HG03097 (cell line): ENCODE results near the gene DHRS2.
"Not testable (repeated sequence)": the region's sequence is repeated elsewhere in the genome, so short reads cannot be mapped to it uniquely, and the experiment has no call there.

Source experiments
- ATAC-seq: cut with Tn5 transposase; IDR thresholded peaks from one replicate; pipeline ENCODE4 v1.9.1; 2021; ENCODE audit not compliant: unreplicated experiment, low FRiP score

DHRS2 gene

DNA sequence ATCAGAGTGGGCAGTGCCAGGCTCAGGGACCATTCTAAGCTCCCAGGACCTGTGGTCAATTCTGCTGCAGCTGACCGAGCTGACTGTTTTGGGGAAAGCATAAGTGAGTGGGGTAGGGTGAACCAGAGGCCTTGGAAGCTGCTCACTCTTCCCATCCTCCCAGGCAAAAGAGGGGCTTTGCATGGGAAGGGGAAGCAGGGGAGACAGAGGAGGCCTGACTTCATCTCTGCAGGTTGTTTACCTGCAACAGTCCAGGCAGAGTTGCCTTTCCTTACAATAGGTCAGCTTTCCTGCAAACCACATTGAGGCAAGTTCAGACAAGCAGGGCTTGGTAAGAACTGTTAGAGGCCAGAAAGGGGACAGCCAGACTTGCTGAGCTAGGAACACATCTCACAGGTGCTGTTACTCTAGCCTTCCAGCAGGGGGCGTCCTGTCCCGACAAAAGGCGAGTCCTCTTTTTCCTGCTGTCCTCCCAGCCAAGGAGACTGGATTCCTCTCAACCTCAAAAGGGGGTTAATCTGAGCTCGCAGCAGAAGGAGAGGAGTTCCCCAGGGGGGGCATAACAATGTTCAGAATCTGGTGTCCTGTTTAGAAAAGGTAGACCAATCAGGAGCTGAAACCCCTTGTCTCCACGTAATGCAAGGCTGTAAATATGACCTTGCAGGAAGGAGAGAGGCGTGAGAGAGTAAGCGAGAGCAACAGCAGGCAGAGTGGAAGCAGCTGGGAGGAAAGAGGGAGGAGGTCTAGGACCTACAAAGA lies 4.3 kb upstream of the DHRS2 start:
- ATAC-seq: peak; percentile 80

DNA sequence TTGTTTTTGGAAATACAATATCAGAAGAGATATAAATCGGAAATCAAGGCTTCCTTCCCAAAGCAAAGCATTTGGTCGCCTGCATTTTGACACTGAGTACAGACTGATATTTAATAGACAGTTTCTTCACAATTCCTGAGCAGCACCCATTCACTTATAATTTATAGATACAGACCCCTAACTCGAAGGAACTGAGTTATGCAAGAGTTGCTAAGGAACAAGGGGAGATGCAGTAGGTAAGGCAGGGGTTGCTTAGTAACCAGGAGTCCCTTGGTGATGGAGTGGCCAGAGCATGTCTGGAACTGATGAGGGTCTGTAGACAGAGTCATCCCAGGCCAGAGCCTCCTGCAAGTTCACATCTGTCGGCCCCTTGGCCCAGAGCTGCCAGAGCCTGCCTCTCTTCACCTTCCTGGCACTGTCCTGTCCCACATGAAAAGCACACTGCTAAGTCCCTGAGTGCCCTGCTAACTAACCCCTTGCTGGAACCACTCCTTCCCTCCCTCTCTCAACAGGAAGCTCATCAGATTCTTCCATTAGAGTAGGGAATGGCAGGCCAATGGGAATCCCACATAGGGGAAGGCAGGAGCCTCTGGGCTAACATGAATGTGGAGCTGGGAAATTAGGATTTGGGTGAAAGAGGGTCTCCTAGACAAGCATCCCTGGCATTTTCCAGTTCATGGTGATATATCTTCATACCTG lies 3.6 kb upstream of the DHRS2 start:
- ATAC-seq: no peak

DNA sequence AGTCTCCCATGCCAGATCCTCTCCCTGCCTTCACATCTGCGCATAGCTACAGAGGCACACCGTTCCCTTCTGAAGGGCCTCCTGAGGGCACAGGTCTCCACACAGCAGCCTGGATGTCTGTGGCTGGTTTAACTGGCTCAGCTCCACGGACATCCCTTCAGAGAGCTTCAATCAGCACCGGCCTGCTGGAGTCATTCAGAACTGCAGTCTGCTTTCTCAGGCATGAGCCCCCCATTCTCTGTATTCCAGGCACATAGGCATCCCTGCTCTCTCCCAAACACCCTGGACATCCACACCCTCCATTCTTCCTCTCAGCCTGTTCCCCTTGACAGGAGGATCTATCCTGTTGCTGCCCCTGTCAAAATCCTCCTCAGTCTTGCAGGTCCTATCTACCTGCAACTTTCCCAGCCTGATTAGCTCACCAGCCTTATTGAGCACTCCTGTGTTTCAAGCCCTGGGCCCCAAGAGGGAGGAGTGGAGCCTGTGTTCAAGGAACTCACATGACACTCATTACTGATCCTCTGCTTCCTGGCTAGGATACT lies 2.9 kb upstream of the DHRS2 start:
- no peak for ATAC-seq

DNA sequence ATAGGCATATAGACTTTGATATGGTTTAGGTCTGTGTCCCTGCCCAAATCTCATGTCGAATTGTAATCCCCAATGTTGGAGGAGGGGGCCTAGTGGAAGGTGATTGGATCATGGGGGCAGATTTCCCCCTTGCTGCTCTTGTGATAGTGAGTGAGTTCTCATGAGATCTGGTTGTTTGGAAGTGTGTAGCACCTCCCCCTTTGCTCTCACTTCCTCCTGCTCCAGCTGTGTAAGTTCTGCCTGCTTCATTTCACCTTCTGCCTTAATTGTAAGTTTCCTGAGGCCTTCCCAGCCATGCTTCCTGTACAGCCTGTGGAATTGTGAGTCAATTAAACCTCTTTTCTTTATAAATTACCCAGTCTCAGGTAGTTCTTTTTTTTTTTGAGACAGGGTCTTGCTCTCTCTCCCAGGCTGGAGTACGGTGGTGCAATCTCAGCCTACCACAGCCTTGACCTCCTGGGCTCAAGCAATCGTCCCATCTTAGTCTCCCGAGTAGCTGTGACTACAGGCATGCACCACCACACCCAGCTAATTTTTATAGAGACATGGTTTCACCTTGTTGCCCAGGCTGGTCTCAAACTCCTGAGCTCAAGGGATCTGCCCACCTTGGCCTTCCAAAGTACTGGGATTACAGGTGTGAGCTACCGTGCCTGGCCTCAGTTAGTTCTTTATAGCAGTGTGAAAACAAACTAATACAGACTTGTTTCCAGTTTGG lies 1.3 kb upstream of the DHRS2 start:
- ATAC-seq: not testable (repeated sequence)

DNA sequence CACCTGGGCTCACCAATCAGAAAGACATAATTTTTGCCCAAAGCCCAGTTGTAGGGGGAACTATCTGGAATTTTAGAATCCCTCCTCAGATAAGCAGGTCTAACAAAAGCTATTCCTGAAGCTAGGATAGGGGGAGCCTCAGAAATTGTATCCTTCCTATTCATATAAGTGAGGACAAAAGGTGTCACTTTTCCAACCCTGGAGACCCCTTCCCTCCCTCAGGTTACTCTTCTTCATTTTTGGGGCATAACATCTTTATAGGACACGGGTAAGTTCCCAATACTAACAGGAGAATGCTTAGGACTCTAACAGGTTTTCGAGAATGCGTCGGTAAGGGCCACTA lies 1.1 kb downstream of the DHRS2 start:
- not testable (repeated sequence) for ATAC-seq

DNA sequence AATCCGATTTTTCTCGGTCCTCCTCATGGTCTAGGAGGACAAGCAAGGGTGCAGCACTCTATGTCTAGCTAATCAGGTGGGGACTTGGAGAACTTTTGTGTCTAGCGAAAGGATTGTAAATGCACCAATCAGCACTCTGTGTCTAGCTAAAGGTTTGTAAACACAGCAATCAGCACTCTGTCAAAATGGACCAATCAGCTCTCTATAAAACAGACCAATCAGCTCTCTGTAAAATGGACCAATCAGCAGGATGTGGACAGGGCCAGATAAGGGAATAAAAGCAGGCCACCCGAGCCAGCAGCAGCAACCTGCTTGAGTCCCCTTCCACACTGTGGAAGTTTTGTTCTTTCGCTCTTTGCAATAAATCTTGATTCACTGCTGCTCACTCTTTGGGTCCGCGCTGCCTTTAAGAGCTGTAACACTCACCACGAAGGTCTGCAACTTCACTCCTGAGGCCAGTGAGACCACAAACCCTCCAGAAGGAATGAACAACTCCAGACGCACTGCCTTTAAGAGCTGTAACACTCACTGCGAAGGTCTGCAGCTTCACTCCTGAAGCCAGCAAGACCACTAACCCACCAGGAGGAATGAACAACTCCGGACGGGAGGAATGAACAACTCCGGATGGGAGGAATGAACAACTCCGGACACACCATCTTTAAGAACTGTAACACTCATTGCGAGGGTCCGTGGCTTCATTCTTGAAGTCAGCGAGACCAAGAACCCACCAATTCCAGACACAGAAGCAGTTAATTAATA lies 1.7 kb downstream of the DHRS2 start:
- not testable (repeated sequence) for ATAC-seq

DNA sequence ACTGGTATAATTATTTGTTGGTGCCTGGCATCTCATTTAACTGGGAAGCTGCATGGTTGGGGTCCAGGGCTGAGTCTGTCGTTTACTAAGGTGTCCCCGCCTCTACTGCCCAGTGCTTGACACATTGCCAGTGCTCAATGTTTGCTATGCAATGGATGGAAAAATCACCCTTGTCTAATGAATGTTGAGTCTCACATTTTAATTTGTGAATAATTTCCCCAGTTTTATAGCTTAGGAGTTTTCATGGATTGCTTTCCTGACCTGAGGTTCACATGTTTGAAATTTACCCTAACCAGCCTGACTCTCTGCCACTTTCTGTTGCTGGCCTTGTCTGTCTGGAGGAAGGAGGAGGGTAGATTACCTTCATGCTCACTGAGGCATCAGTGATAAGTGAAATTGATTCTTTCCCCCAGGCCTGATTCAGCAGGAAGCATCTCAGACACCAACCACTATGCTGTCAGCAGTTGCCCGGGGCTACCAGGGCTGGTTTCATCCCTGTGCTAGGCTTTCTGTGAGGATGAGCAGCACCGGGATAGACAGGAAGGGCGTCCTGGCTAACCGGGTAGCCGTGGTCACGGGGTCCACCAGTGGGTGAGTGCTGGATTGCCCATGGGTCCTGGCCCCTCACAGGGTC lies 2.4 kb downstream of the DHRS2 start:
- no peak for ATAC-seq

DNA sequence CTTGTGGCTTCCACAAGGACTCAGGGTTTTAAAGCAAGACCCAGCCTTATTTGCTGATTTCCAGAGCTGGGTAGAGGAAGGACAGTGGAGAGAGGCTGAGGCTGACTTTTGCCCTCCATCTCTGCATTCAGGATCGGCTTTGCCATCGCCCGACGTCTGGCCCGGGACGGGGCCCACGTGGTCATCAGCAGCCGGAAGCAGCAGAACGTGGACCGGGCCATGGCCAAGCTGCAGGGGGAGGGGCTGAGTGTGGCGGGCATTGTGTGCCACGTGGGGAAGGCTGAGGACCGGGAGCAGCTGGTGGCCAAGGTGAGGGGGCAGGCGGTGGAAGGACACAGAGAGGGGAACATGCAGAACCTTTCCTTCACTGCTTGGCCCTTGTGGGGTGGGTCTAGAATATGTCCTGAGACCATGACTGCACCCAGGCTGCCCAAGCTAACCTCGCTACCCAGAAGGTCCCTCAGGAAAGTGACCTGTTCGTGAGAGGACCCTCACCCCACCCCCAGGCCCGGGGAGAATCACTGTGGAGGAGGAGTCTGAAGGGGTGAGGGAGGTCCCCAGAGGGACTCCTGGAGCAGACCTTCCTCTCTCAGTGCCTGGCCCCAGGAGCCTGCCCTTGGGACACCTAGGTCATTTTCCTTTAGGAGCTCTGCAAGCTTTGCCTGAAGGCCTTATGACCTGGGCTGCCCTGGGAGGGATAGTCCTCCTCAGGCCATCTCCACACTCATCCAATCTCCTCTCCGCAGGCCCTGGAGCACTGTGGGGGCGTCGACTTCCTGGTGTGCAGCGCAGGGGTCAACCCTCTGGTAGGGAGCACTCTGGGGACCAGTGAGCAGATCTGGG lies 3.1 kb downstream of the DHRS2 start:
- no peak for ATAC-seq

DNA sequence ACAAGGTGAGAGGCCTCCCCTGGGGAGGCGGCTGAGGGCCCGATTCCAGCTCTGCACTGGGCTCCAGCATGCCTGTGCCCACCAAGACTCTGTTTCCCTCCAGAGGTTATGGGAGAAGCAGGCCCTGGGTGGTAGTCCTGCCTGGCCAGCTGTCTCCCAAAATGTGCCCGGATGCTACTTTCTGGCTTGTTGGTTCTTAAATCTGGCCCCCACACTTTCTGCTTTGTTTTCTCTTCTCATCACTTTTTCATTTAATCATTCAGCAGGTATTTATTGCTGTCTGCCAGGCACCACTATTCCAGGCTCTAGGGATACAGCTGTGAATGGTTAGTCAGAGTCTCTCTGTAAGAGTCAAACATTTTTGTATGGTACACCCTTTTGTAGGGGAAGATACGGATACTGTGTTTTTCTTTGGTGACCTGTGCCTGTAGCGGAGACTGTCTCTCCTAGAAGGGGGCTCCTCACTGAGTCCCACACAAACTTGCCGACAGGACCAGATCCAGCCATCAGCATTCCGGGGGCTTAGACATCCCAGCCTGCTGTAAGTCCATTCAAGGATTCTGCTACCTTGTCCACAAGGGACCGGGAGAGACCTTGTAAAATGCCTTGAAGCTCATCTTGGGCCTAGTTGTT lies 3.8 kb downstream of the DHRS2 start:
- no peak for ATAC-seq

DNA sequence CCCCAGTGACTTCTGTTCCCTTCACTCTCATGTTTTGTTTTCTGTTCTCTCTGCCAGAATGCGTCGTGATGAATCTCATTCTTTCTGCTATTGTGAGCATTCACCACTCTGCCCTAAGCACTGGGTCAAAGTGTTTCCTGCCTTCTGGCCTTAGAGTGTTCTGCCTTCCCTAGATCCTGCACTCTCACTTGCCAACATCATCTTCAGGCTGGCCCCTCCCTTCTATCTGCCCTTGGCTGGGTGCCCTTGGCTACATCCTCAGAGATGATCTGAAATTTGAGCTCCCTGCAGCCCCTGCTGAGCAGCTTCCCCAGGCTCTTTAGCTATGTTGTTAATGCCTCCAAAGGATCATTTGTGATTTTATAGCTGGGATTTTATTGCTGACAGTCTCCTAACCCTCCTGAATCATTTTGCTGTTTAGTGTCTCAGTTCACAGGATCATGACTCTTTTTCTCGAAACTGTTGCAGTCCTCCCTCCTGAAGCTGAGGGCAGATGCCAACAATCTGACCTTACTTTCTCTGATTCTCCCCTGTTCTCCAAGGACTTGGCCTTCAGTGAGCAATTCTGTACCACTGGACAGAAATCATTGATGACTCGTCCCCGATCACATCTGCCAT lies 4.5 kb downstream of the DHRS2 start:
- no peak for ATAC-seq

DNA sequence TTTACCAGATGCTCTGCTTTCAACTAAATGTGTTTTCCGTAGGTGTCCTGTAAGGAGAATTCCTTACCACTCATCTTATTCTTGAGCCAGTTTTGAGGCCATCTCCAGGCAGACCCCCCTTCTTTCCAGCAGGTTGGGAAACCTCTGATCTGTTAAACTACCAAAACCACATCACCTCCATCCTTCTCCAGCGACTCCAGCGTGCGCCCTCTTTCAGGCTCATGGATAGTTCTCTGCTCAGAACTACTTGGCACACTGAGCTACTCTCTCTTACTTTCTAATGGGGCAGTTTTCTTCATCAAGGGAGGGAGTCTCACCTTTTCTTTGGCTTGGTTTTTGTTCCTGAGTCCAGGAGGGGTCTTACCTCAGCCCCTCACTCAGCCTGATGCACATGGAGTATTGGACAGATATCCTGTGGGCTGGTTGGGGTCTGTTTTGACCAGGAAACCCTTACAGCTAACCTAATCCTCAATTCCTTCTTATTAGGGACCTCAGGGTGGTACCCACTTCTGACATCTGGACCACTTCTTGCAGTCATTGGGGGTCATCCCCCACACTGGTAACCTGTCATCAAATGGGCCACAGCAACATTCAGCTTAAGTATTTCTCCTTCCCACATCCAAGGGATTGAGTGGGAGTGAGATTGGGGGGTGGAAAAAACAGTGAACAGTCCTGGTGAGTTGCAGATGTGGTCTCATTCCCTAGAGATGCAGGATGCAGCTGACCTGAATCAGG lies 5.2 kb downstream of the DHRS2 start:
- ATAC-seq: no peak

DNA sequence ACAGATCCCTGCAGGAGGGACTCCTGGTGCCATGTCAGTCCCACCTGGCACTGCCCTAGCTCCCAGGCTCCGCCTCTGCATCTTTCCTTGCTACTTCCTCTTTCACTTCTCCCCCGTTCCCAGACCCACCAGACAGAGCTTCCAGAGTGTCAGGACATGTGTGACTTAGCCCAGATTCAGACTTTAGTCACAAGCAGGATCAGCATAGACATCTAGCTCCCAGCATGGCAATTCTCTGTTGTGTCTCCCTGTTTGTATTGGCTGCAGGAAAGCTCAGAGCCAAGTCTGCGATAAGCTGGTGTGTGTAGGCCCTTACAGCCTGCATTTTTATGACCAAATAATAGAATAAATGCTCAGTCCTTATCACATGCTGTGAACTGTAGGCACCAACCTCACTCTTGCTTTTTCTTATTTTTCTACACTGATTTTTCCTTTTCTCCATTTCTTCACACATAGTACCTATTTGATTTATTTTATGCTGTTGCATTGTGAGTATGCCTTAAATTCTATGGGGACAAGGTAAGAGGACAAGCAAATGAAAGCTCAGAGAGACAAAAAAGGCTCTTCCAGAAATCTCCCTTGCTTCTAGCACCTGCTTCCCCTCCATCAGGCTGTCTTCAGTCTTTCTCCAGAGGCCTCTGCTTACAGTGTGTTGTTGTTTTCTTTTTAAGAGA lies 5.9 kb downstream of the DHRS2 start:
- no peak for ATAC-seq

DNA sequence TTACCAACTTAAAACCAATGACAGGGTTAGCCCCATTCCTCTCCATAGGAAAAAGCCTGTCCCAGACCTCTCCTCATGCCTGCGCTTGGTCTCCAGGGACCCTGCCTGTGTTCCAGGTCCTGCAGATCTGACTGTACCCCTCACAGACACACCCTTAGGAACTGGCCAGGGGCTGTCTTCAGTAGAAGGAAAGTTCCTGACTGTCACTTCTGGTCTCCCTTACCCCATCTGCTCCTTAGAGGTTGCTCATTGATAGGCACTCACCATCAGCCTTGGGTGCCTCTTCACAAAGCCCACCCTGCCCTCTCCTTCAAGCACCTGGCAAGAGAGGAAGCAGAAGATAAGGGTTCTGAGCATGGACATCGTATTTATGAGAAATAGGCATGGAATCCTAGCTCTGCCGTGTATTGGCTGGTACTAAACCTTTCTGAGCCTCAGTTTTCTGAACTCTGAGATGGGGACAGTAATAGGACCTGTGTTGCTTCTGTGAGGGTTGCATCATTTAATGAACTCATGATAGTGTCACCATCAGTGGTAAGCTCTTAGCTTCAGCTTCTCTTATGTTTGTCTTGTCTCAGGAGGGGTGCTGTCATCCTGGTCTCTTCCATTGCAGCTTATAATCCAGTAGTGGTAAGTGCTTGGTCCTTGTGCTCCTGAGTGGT lies 7.5 kb downstream of the DHRS2 start:
- ATAC-seq: no peak

DNA sequence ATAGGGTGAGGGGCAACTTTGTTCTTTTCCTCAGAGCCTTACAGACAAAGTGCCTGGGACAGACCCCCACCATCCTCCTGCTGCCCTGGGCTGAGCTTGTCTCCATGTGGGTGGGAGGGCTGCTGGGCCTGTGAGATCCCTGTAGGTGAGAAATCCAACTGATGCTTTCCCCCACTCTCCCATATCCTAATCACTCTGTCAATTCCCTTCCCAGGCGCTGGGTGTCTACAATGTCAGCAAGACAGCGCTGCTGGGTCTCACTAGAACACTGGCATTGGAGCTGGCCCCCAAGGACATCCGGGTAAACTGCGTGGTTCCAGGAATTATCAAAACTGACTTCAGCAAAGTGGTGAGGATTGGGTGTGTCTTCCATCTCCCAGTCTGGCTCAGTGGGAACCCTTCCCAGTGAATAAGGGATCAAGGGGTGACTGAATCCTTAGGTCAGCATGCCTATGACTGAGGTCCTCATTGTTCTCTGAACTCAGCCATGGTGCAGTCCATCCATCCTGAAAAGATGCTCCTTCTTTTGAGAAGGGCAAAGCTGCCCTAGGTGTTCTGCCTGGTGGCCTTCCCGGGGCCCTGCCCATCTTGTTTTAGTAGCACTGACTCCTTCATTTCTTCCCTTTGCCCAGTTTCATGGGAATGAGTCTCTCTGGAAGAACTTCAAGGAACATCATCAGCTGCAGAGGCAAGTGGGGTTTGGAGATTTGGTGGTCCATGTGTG lies 8.2 kb downstream of the DHRS2 start:
- ATAC-seq: no peak

DNA sequence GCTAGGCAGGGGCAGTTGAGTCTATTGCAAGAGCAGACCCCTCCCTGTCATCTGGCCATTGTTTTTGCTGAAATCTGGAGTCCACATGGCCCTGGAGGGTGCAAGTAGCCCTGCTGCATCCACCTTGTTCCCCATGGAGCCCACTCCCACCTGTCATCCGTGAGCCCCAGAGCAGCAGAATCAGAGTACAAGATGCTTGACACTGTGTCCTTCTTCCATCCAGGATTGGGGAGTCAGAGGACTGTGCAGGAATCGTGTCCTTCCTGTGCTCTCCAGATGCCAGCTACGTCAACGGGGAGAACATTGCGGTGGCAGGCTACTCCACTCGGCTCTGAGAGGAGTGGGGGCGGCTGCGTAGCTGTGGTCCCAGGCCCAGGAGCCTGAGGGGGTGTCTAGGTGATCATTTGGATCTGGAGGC lies 8.8 kb downstream of the DHRS2 start:
- ATAC-seq: no peak

DNA sequence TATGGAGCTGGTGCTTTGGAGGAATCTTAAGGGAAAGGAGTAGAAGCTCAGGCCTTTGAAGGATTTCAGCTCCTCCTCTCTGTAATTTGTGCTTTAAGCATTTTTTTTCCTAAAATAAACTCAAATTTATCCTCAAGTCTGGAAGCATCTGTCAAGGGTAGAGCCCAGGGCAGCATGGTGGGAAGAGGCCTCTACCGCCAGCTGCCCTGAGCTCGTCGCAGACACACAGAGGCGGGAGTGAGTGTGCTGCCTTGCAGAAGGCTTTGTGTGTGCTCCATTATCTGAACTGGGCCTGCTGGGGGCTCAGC lies 9.3 kb downstream of the DHRS2 start:
- ATAC-seq: no peak
